GM18858 (cell line): ENCODE results near the gene CARMIL1.

Experiments
- ATAC-seq: cut with Tn5 transposase; IDR thresholded peaks from one replicate; pipeline ENCODE4 v1.9.1; 2021; ENCODE audit not compliant: unreplicated experiment

The CARMIL1 gene

DNA sequence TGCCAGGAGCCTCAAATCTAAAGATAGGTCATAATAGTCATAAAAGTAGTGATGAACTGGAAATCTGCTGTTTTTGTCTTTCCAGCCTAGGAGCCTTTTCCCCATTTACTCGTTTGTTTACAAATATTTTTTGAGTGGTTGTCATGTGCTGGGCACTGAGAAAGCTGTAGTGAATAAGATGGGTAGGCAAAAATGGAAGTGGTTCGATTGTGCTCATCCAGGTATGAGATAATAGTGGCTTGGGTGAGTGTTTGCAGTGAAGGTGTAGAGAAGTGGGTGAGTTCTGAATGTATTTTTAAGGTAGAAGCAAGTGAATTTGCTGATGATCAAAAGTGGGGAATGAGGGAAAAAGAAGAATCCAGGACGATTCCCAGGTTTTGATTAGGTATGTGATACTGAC is 53.0 kb downstream of the CARMIL1 start:
- ATAC-seq, result no peak

DNA sequence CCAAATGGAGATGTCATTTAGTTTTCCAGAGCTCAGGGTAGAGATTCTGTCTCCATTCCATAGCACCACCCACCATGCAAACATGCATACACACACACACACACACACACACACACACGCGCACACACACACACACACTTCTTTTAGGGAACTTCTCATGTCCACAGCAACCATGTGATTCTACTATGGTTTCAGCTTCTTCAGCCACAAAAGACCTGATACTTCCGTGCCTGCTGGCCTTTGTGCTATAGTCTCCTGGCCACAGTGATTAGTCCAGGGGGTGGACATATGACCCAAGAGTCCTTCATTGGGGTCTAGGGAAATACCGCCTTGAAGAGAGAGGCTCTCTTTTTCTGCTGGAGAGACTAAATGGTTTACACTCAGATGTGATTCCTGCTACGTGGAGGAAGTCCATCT is 53.5 kb downstream of the CARMIL1 start:
- ATAC-seq, result no peak

DNA sequence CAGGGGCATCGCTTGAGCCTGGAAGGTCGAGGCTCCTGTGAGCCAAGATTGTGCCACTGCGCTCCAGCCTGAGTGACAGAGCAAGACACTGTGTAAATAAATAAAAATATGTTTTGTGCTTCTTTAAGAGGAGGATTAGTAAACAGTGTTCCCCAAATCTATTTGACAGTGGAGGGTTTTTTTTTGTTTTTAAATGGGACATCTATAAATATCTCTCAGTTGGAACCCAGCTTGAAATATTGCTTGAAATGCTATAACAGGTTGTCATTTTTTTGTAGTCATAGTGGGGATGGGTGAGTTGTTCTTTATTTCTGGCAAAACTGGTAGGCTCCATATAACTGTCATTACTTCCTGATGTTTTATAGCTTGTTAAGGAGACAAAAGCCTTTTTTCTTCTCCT is 54.3 kb downstream of the CARMIL1 start:
- ATAC-seq, result no peak

DNA sequence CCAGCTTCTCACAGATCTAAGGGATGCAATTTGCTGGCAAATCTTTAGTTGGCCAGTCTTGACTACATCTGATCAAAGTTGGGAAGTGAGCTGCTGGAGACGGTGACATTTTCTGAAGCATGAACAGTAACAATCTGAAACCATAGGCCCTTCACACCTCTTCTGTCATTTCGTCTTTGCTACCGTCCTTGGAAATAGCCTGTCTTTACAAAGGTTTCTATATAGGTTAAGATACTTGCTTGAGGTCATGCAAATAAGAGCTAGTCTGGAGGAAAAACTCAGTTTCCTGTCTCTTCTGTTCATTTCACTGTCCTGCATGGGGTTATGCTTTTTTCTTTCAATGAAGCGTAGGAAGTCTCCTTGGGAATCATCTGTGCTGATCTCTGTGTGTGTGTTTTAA is 55.6 kb downstream of the CARMIL1 start:
- ATAC-seq, result no peak

DNA sequence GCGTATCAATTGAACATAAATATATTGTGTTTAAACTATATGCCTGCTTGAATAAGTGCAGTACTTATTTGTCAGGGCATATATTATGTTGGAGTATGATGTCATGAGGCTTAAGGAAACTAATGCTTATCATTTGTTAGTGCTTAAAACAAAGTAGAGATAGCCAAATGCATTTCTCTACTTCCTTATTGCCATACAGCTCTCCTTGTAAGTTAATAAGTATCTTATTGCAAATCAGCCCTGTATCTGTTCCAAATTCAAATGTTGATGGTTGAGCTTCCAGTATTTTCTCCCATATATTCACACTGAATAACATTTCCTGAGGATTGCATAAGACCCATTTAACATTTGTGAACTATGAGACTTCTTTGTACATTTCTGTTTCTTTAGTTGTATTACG is 57.8 kb downstream of the CARMIL1 start:
- ATAC-seq, result no peak

DNA sequence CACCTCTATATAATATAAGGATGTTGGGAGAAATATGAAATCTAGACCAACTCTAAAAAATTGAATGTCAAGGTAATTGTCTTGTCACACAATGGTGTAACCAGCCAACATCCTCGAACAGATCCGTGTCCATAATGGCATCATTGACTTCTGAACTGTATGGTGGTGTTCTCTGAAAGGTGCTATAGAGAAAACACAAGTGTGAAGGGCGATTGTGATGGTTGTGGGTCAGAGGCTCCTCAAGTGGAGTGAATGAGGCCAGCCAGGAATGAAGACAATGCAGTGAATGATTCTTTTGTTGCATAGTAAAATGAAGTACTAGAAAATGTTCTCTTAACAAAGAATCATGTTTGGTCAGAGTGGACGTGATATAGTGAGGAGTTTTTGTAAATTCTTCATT is 58.3 kb downstream of the CARMIL1 start:
- ATAC-seq, result no peak

DNA sequence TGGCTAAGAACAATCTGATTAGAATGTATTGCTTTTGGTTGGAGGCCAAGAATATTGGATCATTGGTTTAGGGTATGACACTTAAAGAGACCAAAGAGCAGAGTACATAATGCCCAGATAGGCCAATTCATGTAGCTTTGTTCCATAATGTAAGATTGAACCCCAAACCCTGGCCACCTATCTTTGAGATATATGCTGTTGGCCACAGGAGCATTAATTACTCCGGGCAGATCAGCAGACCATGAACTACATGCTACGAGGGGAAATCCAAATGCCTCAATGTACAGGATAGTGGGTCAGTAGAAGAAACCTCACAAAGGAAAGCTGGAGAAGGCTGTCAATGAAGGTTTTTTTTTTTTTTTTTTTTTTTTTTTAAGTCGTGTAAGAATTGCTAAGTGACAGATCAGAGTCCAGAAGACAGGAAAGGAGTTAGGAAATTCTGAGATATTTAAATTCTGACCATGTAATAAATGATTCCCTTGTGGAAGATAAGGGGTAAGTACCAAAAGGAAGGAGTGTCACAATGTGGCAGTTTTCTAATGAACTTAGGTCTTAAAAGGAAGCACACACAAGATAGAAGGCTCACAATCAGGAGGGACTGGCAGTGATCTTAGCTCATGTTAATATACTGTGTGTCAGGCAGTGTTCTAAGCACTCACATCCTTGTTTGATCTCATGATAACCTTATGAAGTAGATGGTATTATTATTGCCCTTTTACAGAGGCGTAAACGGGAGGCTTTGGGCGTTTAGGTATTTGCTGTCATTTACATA is 61.4 kb downstream of the CARMIL1 start:
- ATAC-seq, result no peak

DNA sequence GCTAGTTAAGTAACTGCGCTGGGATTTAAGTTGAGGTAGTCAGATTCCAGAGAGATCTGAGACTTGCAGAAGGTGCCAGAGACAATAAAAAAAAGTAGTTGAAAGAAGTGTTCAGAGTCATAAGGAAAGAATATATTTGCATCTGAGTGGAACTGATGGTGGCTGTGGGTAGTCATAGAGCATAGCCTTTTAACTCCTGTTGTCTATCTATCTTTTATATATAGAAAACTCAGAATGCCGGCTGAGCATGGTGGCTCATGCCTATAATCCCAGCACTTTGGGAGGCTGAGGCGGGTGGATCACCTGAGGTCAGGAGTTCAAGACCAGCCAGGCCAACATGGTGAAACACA is 62.0 kb downstream of the CARMIL1 start:
- no peak for ATAC-seq

DNA sequence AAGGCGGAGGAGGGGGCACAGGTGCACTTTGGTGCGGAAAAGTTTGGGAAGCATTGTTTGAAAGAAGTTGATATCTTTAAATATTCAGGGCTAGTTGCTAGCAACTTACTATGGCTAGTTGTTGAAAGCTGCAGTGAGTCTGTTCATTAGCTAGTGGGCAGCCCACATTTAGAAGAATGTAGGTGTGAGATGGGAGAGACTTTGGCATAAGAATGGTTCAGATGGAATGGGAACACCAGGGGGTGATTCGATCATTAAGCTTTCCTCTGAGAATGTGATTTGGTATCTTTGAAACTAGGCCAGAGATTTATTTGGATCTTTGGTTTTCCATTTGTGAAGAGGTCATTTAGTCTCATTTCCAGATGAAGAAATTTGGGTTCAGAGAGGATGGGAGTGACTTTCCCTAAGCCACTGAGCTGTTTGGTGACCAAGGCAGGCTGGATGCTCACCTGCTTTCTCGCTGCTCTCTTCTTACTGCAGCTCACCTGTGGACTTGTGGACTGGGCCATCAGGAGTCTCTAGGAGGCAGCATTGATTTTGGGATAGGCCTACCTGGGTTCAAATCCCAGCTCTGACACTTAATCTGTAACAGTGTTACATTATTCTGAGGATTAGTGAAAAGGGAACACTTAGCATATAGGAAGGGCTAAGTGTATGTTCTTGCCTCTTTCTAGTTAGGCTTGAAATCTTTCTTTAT is 62.9 kb downstream of the CARMIL1 start:
- ATAC-seq, result no peak

DNA sequence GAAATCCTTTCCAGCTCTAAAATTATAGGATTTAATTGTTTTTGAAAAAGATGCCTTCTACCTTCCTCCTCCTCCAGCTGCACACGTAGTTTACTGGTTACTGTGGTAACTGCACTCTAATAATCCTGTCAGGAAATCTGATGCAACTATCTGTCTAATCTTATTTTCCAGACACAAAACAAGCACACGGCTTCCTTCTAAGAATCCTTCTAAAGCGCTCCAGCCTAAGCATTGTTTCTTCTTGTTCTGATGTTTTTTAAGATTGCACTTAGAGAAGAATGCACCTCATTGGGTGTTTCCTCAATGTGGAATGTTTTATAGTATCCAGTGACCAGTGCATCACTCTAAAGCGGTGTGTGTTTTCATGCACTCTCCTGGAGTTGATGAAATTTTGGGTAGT is 63.6 kb downstream of the CARMIL1 start:
- no peak for ATAC-seq

DNA sequence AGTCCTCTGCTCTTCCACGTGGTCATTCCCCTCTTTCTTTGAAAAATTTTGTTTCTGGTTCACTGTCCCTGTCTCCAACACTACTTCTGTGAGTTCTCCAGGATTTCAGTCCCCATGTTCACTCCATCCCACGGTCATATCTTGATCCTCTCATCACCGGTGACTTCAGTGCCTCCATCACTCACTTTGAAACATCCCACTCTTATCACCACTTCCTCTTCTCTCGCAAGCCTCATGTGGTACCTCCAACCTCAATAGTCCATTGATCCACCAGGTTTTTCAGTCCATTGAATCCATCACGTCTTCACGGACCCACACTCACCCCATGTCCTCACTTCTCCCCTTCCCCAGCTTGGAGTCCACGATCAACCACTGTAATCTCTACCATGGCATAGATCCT is 64.8 kb downstream of the CARMIL1 start:
- no peak for ATAC-seq

DNA sequence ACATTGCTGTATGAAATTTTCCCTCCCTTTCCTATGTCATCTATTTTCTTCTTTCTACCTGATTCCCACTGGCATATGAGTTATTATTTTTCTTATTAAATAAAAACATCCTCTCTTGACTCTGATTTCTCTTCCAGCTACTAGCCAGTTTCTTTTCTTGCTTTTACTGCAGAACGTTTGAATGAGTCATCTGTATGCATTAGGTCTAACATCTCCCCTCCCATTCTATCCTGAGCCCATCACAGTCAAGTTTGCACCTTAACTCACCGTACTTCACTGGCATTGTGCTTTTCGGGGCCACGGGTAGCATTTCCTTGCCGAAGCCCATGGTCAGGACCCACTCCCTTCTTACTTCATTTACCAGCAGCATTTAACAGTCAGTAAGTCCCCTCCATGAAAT is 65.7 kb downstream of the CARMIL1 start:
- ATAC-seq, result no peak

DNA sequence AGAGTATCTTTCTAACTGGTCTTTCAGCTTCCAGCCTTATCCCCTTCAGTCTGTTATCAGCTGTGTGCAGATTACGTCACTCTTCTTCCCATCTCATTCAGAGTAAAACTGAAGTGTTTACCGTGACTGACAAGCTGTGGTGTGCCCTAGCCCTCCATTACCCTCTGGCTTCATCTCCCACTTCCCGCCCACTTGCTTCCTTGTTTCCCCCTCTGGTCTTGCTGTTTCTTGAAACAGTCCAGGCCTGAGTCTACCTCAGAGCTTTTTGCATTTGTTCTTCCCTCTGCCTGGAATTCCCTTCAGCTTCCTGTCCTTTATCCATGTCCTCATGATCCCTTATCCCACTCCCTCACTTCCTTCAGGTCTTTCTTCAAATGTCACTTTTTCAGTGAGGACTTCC is 66.9 kb downstream of the CARMIL1 start:
- no peak for ATAC-seq

DNA sequence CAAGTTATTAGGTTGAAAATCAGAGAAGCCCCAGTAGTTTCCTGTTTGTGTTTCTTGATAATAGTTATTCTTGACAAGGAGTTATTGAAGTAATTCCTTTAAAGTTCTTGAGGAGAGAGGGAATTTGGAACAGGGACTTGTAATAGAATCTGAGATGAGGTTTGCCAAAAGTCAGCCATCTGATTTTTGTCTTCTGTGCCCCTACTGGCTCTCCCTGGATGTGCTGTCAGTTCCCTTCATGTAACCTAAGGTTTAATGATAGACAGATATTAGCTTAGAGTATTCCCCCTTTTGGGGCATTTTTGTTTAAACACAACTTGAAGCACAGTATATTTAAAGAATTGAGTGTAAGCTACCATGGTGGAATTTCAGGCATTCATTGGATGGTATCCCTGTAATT is 71.4 kb downstream of the CARMIL1 start:
- ATAC-seq, result no peak

DNA sequence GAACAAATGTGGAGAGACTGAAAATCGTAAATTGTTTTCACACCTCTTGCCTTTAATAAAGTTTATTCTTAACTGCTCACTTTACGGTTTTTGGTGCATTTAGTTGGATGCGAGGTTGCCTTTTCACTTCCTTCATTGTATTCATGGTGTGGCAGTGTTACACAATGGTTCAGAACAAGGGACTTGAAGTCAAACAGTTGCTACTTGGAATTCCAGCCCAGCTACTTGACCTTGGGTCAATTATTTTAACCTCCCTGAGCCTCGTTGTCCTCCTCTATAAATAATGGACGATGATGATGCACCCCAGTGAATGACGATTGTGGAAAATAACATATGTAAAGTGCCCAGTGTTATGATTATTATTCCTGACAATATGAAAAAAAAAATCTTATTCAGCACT is 72.3 kb downstream of the CARMIL1 start:
- ATAC-seq, result no peak

DNA sequence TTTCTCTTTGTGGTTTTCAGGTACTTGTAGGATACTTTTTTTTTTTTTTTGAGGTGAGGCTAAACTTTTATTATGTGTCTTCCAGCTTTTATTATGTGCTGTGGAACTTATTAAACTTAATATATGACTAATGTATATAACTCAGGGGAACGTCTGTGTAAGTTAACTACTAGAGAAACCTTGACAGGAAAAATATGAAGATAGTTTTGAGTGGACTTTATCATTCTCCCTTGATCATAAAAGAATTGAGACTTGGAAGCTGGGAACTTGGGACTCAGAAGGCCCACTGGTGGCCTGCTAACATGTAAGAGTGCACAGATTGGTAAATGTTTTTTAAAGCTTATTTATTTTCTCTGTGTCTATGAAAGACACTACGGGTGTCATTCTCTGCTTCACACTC is 73.1 kb downstream of the CARMIL1 start:
- no peak for ATAC-seq

DNA sequence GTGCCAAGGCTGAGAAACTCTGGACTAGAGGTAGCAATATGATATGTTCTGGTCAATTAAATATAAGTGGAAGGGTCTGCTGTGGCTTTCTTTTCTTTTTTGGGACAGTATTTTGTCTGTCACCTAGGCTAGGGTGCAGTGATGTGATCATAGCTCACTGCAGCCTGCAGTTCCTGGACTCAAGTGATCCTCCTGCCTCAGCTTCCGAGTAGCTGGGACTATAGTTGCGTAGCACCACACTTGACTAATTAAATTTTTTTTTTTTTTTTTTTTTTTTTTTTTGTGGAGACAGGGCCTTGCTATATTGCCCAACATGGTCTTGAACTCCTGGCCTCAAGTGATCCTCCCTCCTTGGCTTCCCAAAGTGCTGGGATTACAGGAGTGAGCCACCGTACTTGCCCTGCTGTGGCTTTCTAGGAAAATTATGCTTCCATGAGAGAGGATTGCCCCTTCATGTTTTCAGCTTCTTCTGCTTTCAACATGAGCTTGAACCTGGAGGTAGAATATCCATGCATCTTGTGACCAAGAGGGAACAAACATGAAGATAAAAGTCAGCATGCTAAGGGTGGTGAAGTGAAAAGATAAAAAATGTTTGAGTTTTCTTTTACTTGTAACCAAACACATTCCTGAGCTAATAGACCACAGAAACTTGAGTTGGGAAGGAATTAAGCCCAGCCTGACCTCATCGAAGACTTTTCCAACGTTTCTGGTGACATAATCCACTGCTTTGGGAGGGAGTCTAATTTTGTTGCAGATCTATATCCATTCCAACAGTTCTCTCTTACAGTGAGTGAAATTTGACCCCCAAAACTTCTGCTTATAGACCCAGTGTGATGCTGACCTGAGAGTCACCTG is 75.1 kb downstream of the CARMIL1 start:
- ATAC-seq, result no peak

DNA sequence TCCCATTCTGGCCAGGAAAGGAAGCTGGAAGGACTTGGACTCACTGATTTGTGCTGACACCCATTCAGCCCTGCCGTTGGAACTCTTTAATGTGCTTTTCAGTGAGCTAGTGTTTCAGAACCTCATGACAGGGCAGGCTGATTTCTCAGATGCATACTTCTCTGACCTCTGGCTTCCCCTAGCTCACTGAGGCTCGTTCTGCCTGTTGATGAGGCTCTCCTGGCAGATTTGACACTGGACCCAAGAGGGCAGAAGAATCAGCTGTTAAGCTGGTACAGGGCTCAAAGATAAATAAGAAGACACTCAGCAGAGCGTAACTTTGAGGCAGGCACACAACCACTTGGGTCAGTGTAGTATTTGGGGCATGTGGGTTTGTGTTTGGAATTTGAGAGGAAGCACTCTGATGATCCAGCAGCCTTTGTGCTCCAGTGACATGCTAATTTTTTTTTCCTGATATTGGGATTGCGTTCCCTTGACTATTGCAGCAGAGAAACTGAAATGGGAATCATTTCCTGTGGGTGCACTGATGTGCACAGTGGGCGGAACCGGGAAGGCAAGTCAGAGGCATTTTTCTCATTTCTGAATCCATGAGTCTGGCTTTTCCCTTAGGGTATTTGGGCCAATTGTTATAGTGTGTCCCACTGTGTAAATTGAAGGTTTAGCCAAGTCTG is 80.2 kb downstream of the CARMIL1 start:
- ATAC-seq, result no peak

DNA sequence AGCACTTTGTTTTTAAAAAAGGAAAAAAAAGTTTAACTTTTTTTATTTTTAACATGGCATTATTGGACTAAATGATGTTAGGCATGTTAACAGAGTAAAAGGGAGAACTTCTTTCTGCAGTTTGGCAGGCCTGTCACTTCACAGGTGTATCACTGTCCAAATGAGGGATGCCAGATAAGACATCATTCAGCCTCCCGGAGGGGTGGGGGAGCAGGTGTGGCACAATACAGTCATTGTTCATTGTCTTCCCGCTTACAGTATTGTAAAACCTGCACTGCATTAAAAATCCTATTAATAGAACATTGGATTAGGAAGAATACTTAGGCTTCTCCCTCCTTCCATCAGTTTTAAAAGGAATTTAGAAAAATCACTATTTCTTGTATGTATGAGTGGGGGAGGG is 80.7 kb downstream of the CARMIL1 start:
- no peak for ATAC-seq

DNA sequence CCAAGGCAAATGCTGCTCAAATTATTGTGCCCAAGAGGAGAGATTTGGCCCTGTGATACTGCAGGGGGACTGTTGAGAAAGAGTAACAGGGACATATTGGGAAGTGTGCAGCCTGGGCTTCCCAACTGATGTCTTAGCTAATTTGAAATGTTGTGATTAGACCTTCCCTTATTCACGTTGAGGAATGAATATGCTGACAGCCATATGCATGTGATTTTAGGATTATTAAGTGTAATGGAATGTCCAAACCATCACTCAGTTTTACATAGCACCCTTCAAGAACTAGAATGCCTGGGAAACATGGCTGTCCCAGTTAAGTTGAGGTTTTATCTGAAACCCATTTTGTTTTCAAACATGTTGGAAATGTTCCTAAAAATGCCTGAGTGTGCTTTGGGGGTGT is 81.4 kb downstream of the CARMIL1 start:
- ATAC-seq, result no peak

DNA sequence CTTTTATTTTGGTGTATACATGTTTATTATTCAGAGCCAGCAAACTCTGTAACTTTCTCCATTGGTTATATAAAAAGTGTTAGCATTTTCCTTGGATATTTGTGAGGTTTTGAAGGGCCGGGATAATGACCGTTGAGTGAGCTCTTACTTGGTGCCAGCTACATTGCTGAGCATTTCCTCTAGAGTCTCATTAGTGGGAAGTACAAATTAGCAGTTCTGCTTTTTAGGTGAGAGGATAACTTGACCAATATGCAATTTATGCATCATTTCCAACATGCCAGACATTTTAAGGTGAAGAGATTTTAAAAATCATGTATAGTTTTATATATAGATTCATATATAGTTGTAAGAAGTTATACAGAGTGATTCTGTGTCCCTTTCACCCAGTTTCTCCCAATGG is 84.3 kb downstream of the CARMIL1 start:
- ATAC-seq, result no peak
